ENCODE data around the gene RAPGEF3.

DNA sequence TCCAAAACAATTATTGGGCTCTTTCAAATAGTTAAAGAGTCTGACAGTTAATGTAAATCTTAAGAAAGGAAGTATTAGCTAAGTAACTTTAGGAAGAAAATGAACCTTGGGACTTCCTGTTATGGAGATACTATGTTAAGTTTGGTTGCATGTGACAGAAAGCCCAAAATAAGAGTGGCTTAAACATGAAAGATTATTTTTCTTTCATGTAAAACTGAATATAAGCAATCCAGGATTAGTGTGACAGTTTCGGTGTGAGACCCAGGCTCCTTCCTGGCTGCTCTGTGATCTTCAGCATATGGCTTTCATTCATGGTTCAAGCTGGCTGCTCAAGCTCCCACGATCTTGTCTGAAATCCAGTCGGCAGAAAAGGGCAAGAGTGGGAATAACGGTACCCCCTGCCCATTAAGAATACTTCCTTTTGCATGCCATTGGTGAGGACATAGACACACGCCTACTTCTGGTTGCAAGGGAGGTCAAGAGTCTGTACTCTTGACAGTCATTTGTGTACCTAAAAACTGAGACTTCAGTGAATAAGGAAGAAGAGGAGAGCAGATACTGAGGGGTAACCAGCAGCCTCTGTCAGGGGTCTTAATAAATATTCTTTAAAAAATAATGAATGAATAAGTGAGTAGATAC, 50.7 kb downstream of the RAPGEF3 start:
- no peak for TF ChIP-seq POLR2A (IDR thresholded peaks at IDR 0.05)
- TF ChIP-seq, protein P1, sequence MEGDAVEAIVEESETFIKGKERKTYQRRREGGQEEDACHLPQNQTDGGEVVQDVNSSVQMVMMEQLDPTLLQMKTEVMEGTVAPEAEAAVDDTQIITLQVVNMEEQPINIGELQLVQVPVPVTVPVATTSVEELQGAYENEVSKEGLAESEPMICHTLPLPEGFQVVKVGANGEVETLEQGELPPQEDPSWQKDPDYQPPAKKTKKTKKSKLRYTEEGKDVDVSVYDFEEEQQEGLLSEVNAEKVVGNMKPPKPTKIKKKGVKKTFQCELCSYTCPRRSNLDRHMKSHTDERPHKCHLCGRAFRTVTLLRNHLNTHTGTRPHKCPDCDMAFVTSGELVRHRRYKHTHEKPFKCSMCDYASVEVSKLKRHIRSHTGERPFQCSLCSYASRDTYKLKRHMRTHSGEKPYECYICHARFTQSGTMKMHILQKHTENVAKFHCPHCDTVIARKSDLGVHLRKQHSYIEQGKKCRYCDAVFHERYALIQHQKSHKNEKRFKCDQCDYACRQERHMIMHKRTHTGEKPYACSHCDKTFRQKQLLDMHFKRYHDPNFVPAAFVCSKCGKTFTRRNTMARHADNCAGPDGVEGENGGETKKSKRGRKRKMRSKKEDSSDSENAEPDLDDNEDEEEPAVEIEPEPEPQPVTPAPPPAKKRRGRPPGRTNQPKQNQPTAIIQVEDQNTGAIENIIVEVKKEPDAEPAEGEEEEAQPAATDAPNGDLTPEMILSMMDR (IDR thresholded peaks at IDR 0.05): no peak
- TF ChIP-seq EP300 (IDR thresholded peaks at IDR 0.05): no peak
